ENCODE measurements around the gene TPX2.

DNA sequence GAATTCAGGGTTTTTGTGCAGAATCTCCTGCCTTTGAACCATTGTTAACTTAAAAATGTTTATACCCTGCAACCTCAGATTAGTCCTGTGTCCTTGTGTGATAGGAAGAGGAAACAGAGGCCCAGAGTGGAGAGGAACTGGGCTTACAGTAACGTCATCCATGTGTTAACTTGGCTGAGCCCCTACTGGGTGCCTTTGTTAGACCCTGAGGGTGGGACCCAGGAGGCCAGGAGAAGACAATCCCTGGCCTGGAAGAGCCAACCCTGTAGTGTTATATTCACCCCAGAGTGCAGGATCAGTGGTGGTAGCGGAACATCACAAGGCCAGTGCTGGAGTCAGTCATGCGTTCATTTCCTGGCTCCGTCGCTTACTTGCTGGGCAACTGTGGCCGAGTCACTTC, 90.6 kb downstream of the TPX2 start:
- TF ChIP-seq CTCF (IDR thresholded peaks at IDR 0.05): no peak
- TF ChIP-seq POLR2AphosphoS5 (IDR thresholded peaks at IDR 0.05; ENCODE audit: low read depth, low read length): no peak

Data from Panc1 (cell line).